ENCODE measurements around the gene INS. TPM values are rescaled to one million over a fixed set of nuclear protein-coding genes. Genes with fewer than 3 reads are reported as not detected.

INS gene
- total and polyA plus RNA-seq, 2 of the 4 experiments (the other 2 are of a cell fraction) = not detected

- no peak for TF ChIP-seq CEBPB (IDR thresholded peaks at IDR 0.05; ENCODE audit: low read depth, low read length)
Observed at GRCh38 chr11:2140411-2141400, 20.3 kb downstream of the INS start (continued).

- Histone ChIP-seq H3K4me1 (ENCODE audit: control insufficient read depth, insufficient read depth, low read length) (peaks cover 2% of the 10 kb centered on the region), H3K9me3 (ENCODE audit: control insufficient read depth, insufficient read depth, low read length) (no peaks in the 10 kb centered on the region)
Observed at GRCh38 chr11:2139621-2140337, 21.2 kb downstream of the INS start.

More at GRCh38 chr11:2139621-2140337, 21.2 kb downstream of the INS start:
- H3K23ac ChIP-seq (ENCODE audit: low read depth, low read length) = no peak overlapping the region
- ATAC-seq (ENCODE audit: low read depth) = no peak
- no peak overlapping the region for H3K56ac ChIP-seq (ENCODE audit: extremely low read depth, insufficient read depth, low read length)
- no TSS peak for BruUV-seq (replicated peaks)
- dilution Hi-C loops (cut with HindIII; ENCODE audit: low sequenced_read_pairs, unreplicated experiment) (no loop called here), in situ Hi-C loops (cut with MboI; ENCODE audit: low sequenced_read_pairs) (no loop called here), intact Hi-C loops (cut with micrococcal nuclease) (loop anchor here (5.0 kb wide), 1 partner anchor 42 kb away; no protein-coding TSS in a partner anchor)
- H2BK120ac ChIP-seq (ENCODE audit: low read depth, low read length) = no peak overlapping the region
- H4K20me1 ChIP-seq (ENCODE audit: insufficient read depth, low read length) = peaks cover 29% of the 10 kb centered on the region
- peaks cover 75% of the 10 kb centered on the region for H3K27me3 ChIP-seq (ENCODE audit: control insufficient read depth, insufficient read depth, low read length)
- no peaks in the 10 kb centered on the region for H3K36me3 ChIP-seq (ENCODE audit: control insufficient read depth, insufficient read depth, low read length)
- TF ChIP-seq RFX5 (IDR thresholded peaks at IDR 0.05; ENCODE audit: low read depth, low read length) (no peak), MAFK (IDR thresholded peaks at IDR 0.05; ENCODE audit: low read depth, low read length) (no peak), RCOR1 (IDR thresholded peaks at IDR 0.05; ENCODE audit: insufficient replicate concordance, low read length) (no peak), MXI1 (IDR thresholded peaks at IDR 0.05; ENCODE audit: borderline replicate concordance, low read depth, low read length) (no peak), BHLHE40 (IDR thresholded peaks at IDR 0.05; ENCODE audit: low read depth, low read length) (no peak), CEBPB (IDR thresholded peaks at IDR 0.05; ENCODE audit: low read depth, low read length) (no peak), CHD1 (IDR thresholded peaks at IDR 0.05; ENCODE audit: low read depth, low read length) (no peak), POLR2A (IDR thresholded peaks at IDR 0.05; ENCODE audit: low read depth, low read length) (no peak), NFE2L2 (IDR thresholded peaks at IDR 0.05; ENCODE audit: low read depth, low read length) (no peak), MAZ (IDR thresholded peaks at IDR 0.05; ENCODE audit: borderline replicate concordance, low read depth, low read length) (no peak), FOS (IDR thresholded peaks at IDR 0.05; ENCODE audit: low read depth, low read length) (no peak)
- H3K9me1 ChIP-seq (ENCODE audit: insufficient read depth, low read length) = no peaks in the 10 kb centered on the region
- H3K79me1 ChIP-seq (ENCODE audit: low read depth in 1 of 2, low read length in 2 of 2) = peaks cover 0 to 4% of the 10 kb centered on the region in 2 experiments; a peak in 1 of 4 replicates
- H4K5ac ChIP-seq (ENCODE audit: low read depth, low read length) = no peak overlapping the region
- H3K4me2 ChIP-seq (ENCODE audit: low read depth, low read length) = no peak overlapping the region
- H2AFZ ChIP-seq (replicated peaks; ENCODE audit: low read length, poor library complexity) = no peak overlapping the region
- POLR2A ChIA-PET (ENCODE audit: unreplicated experiment) = no interaction called here
- H3K18ac ChIP-seq (ENCODE audit: low read depth, low read length) = no peak overlapping the region
- H3K4me3 ChIP-seq (ENCODE audit: insufficient read depth, low read depth, low read length) = no peak overlapping the region
- CTCF ChIA-PET = no interaction called here
- DNase-seq = no peak
- no peak overlapping the region for H2BK5ac ChIP-seq (ENCODE audit: low read depth, low read length, poor library complexity, severe bottlenecking)
- H3K4ac ChIP-seq (ENCODE audit: low read depth, low read length) = no peak overlapping the region
- no peak overlapping the region for H4K8ac ChIP-seq (ENCODE audit: low read depth in 2 of 2, low read length in 2 of 2)
- H2AK9ac ChIP-seq (replicated peaks; ENCODE audit: low read depth, low read length, poor library complexity) = no peak overlapping the region
- H3K9ac ChIP-seq (ENCODE audit: low read depth, low read length) = no peak overlapping the region
- WGBS, 2 experiments (ENCODE audit: extremely low coverage in 2 of 2, insufficient read length in 1 of 2) = 3% methylated on average over 40 of the region's 57 CpGs; no CpG with 5 or more reads in 1 of the 2 experiments
- no peak overlapping the region for H2BK20ac ChIP-seq (ENCODE audit: low read depth, low read length)
- no peak overlapping the region for H2AK5ac ChIP-seq (ENCODE audit: low read depth, low read length)
- no peak overlapping the region for H4K91ac ChIP-seq (ENCODE audit: insufficient read depth, low read depth, low read length)
- no peak overlapping the region for H2BK15ac ChIP-seq (ENCODE audit: low read depth, low read length)
- H3K27ac ChIP-seq (ENCODE audit: insufficient read depth, low read length) = no peak overlapping the region
- H3K14ac ChIP-seq (replicated peaks; ENCODE audit: low read depth, low read length) = no peak overlapping the region

All from IMR-90 (cell line).